ENCODE data around the gene FOXJ1.

The FOXJ1 gene

GRCh38 chr17:76137351-76138233 lies 3.5 kb downstream of the FOXJ1 start:
- Histone ChIP-seq H3K4me1 (ENCODE audit: insufficient read depth, low read length, poor library complexity, severe bottlenecking) (peaks cover 14% of the 10 kb centered on the region), H3K9me3 (ENCODE audit: insufficient read depth, low read depth, low read length) (no peaks in the 10 kb centered on the region), H3K4me2 (ENCODE audit: low read depth, low read length, poor library complexity, severe bottlenecking) (no peak overlapping the region), H3K9ac (ENCODE audit: low read depth, low read length, poor library complexity, severe bottlenecking) (no peak overlapping the region), H3F3A (ENCODE audit: low read depth) (peaks cover 3% of the 10 kb centered on the region), H3K9me2 (replicated peaks; ENCODE audit: low read depth, low read length) (no peaks in the 10 kb centered on the region), H3K4me3 (ENCODE audit: low read length, poor library complexity, severe bottlenecking) (no peak overlapping the region), H2AFZ (ENCODE audit: low read length) (no peak overlapping the region), H3K27me3 (ENCODE audit: insufficient read depth, low read length, poor library complexity, severe bottlenecking) (no peaks in the 10 kb centered on the region), H3K79me2 (ENCODE audit: insufficient read depth, low read length) (no peaks in the 10 kb centered on the region), H4K20me1 (ENCODE audit: insufficient read depth, low read length, poor library complexity, severe bottlenecking) (no peaks in the 10 kb centered on the region), H3K36me3 (ENCODE audit: insufficient read depth, low read length) (no peaks in the 10 kb centered on the region)
- TF ChIP-seq EZH2phosphoT487 (IDR thresholded peaks at IDR 0.05; ENCODE audit: borderline replicate concordance) = no peak

GRCh38 chr17:76137001-76137350 lies 4.1 kb downstream of the FOXJ1 start:
- Histone ChIP-seq H2AFZ (ENCODE audit: low read length) (no peak overlapping the region), H3K9ac (ENCODE audit: low read depth, low read length, poor library complexity, severe bottlenecking) (no peak overlapping the region), H4K20me1 (ENCODE audit: insufficient read depth, low read length, poor library complexity, severe bottlenecking) (no peaks in the 10 kb centered on the region), H3K9me2 (replicated peaks; ENCODE audit: low read depth, low read length) (no peaks in the 10 kb centered on the region), H3K4me1 (ENCODE audit: insufficient read depth, low read length, poor library complexity, severe bottlenecking) (peaks cover 8% of the 10 kb centered on the region), H3K4me3 (ENCODE audit: low read length, poor library complexity, severe bottlenecking) (no peak overlapping the region), H3K4me2 (ENCODE audit: low read depth, low read length, poor library complexity, severe bottlenecking) (no peak overlapping the region), H3K36me3 (ENCODE audit: insufficient read depth, low read length) (no peaks in the 10 kb centered on the region), H3K9me3 (ENCODE audit: insufficient read depth, low read depth, low read length) (no peaks in the 10 kb centered on the region), H3F3A (ENCODE audit: low read depth) (no peaks in the 10 kb centered on the region), H3K27me3 (ENCODE audit: insufficient read depth, low read length, poor library complexity, severe bottlenecking) (no peaks in the 10 kb centered on the region), H3K79me2 (ENCODE audit: insufficient read depth, low read length) (no peaks in the 10 kb centered on the region)
- no peak for TF ChIP-seq CTCF (conservative IDR thresholded peaks at IDR 0.05; ENCODE audit: low read length)
- no peak for TF ChIP-seq EZH2phosphoT487 (IDR thresholded peaks at IDR 0.05; ENCODE audit: borderline replicate concordance)

GRCh38 chr17:76136276-76137000 lies 4.6 kb downstream of the FOXJ1 start:
- H3K79me2 ChIP-seq (ENCODE audit: insufficient read depth, low read length) = no peaks in the 10 kb centered on the region

More at GRCh38 chr17:76136276-76137000, 4.6 kb downstream of the FOXJ1 start:
- Histone ChIP-seq H3K4me3 (ENCODE audit: low read length, poor library complexity, severe bottlenecking) (no peak overlapping the region), H3F3A (ENCODE audit: low read depth) (no peaks in the 10 kb centered on the region), H3K36me3 (ENCODE audit: insufficient read depth, low read length) (no peaks in the 10 kb centered on the region), H3K9me2 (replicated peaks; ENCODE audit: low read depth, low read length) (no peaks in the 10 kb centered on the region), H3K4me1 (ENCODE audit: insufficient read depth, low read length, poor library complexity, severe bottlenecking) (peaks cover 3% of the 10 kb centered on the region), H3K9me3 (ENCODE audit: insufficient read depth, low read depth, low read length) (no peaks in the 10 kb centered on the region), H3K9ac (ENCODE audit: low read depth, low read length, poor library complexity, severe bottlenecking) (no peak overlapping the region), H3K4me2 (ENCODE audit: low read depth, low read length, poor library complexity, severe bottlenecking) (no peak overlapping the region), H4K20me1 (ENCODE audit: insufficient read depth, low read length, poor library complexity, severe bottlenecking) (no peaks in the 10 kb centered on the region), H2AFZ (ENCODE audit: low read length) (no peak overlapping the region), H3K27me3 (ENCODE audit: insufficient read depth, low read length, poor library complexity, severe bottlenecking) (no peaks in the 10 kb centered on the region)
- no peak for TF ChIP-seq EZH2phosphoT487 (IDR thresholded peaks at IDR 0.05; ENCODE audit: borderline replicate concordance)
- no peak for TF ChIP-seq CTCF (conservative IDR thresholded peaks at IDR 0.05; ENCODE audit: low read length)
